HCT116 (cell line): ENCODE measurements around the gene CRADD. TPM values are rescaled to one million over a fixed set of nuclear protein-coding genes. Genes with fewer than 3 reads are reported as not detected.

Source experiments
- ATAC-seq: fragments of 200-7000 bp; cut with Tn5 transposase; 2 replicates; pipeline ENCODE4 v1.9.1; 2020; ENCODE audit warnings: mild to moderate bottlenecking, moderate library complexity
- BruUV-seq: library from RNA; stranded (reverse); fragments of 400-500 nt; replicated peaks from 2 replicates; lab custom pipeline; 2021; lab: Mats Ljungman, UMichigan
- CTCF ChIA-PET: fragments of 300-600 bp; sonication (Branson Sonifier 250); formaldehyde crosslinking; loops from one replicate; lab custom pipeline; 2021; ENCODE audit warnings: antibody characterized with exemption; lab: Charles Lee
- POLR2A ChIA-PET: fragments of 300-600, 350-600 bp; sonication (Branson Sonifier 250); formaldehyde crosslinking; loops from one replicate; lab custom pipeline; 2021; ENCODE audit warnings: antibody characterized with exemption; lab: Charles Lee
- RAD21 ChIA-PET, 2 experiments: fragments of 300-600 bp; sonication (Branson Sonifier 250); formaldehyde crosslinking; loops; one replicate each; lab custom pipeline; 2023; ENCODE audit warnings: low total read pairs in 2 of 2; ENCODE audit not compliant: uncharacterized antibody in 2 of 2, unreplicated experiment in 2 of 2, low non-redundant PET in 1 of 2; lab: Charles Lee
- DNase-seq: peaks from one replicate; pipeline ENCODE4 v3.0.0-alpha.2; 2010; ENCODE audit warnings: low read depth, low spot score
- H2AFZ ChIP-seq: fragments of 200-600 bp; shearing (Covaris generic), sonication (generic); 2 replicates; pipeline ENCODE4 v1.6.1; 2017; ENCODE audit warnings: low read depth, mixed run types, mixed read lengths, antibody characterized with exemption, low read length; ENCODE audit not compliant: poor library complexity, severe bottlenecking
- H3K27ac ChIP-seq: 2 replicates; pipeline ENCODE4 v1.5.1; 2012; ENCODE audit warnings: low read depth, low read length
- H3K27me3 ChIP-seq: fragments of 200-600 bp; sonication (generic); 2 replicates; pipeline ENCODE4 v1.6.1; 2016; ENCODE audit warnings: mixed run types, low read length, mixed read lengths; ENCODE audit not compliant: insufficient read depth
- H3K36me3 ChIP-seq, 2 experiments: fragments of 200-500 bp in 1 of 2; fragments of 200-600 bp in 1 of 2; sonication (Bioruptor generic) in 1 of 2; sonication (generic) in 1 of 2; 2 replicates each; pipeline versions ENCODE4 v1.5.1 to v1.6.1; 2014 to 2016; ENCODE audit warnings: low read length in 2 of 2, inconsistent platforms in 1 of 2, mixed read lengths in 1 of 2, mixed run types in 1 of 2; ENCODE audit not compliant: insufficient read depth in 2 of 2, control insufficient read depth in 1 of 2
- H3K4me1 ChIP-seq, 2 experiments: fragments of 200-600 bp in 1 of 2; sonication (generic) in 1 of 2; 2 replicates each; pipeline versions ENCODE4 v1.5.1 to v1.6.1; 2012 to 2017; ENCODE audit warnings: low read length in 2 of 2, inconsistent platforms in 1 of 2, mild to moderate bottlenecking in 1 of 2, mixed read lengths in 1 of 2, mixed run types in 1 of 2, moderate library complexity in 1 of 2; ENCODE audit not compliant: insufficient read depth in 2 of 2, control insufficient read depth in 1 of 2
- H3K4me2 ChIP-seq: fragments of 200-600 bp; sonication (generic); 2 replicates; pipeline ENCODE4 v1.6.1; 2017; ENCODE audit warnings: mixed run types, low read length, mixed read lengths
- H3K4me3 ChIP-seq, 2 experiments: fragments of 200-600 bp in 1 of 2; sonication (generic) in 1 of 2; replicated peaks in 1 of 2; 2 replicates each; pipeline ENCODE4 v1.5.1; 2011 to 2016; ENCODE audit warnings: low read length in 2 of 2, control low read depth in 1 of 2, low read depth in 1 of 2, mild to moderate bottlenecking in 1 of 2, mixed read lengths in 1 of 2, mixed run types in 1 of 2
- H3K79me2 ChIP-seq: fragments of 200-600 bp; sonication (generic); 2 replicates; pipeline ENCODE4 v1.6.1; 2017; ENCODE audit warnings: mild to moderate bottlenecking, mixed run types, low read length, moderate library complexity, mixed read lengths; ENCODE audit not compliant: insufficient read depth
- H3K9ac ChIP-seq: fragments of 200-600 bp; sonication (generic); 2 replicates; pipeline ENCODE4 v1.6.1; 2016; ENCODE audit warnings: low read length, mixed read lengths
- H3K9me2 ChIP-seq: fragments of 200-600 bp; sonication (generic), shearing (Covaris generic); 2 replicates; pipeline ENCODE4 v1.6.1; 2017; ENCODE audit warnings: mixed run types, mild to moderate bottlenecking, moderate library complexity; ENCODE audit not compliant: insufficient read depth
- H3K9me3 ChIP-seq, 2 experiments: fragments of 200-500 bp in 1 of 2; fragments of 200-600 bp in 1 of 2; sonication (Bioruptor generic) in 1 of 2; sonication (generic) in 1 of 2; 2 replicates each; pipeline ENCODE4 v1.6.1; 2014 to 2017; ENCODE audit warnings: low read length in 2 of 2, mixed read lengths in 2 of 2, inconsistent platforms in 1 of 2, low read depth in 1 of 2, mild to moderate bottlenecking in 1 of 2, mixed run types in 1 of 2, moderate library complexity in 1 of 2; ENCODE audit not compliant: control insufficient read depth in 1 of 2, insufficient read depth in 1 of 2
- H4K20me1 ChIP-seq: fragments of 200-600 bp; sonication (generic), shearing (Covaris generic); 2 replicates; pipeline ENCODE4 v1.6.1; 2017; ENCODE audit warnings: mixed run types, mild to moderate bottlenecking, moderate library complexity; ENCODE audit not compliant: insufficient read depth
- ATF3 ChIP-seq: IDR thresholded peaks from 2 replicates; pipeline ENCODE4 v1.6.1; 2012
- CBX3 ChIP-seq: IDR thresholded peaks from 2 replicates; pipeline ENCODE4 v1.6.1; 2012; ENCODE audit warnings: low read depth
- CEBPB ChIP-seq: IDR thresholded peaks from 2 replicates; pipeline ENCODE4 v1.6.1; 2012; ENCODE audit warnings: low read depth
- EZH2 ChIP-seq: fragments of 200-600 bp; sonication (generic); IDR thresholded peaks from 2 replicates; pipeline ENCODE4 v1.6.1; 2017; ENCODE audit warnings: antibody characterized with exemption, mixed run types
- EZH2phosphoT487 ChIP-seq: fragments of 200-600 bp; IDR thresholded peaks from 2 replicates; pipeline ENCODE4 v1.6.1; 2018; ENCODE audit warnings: antibody characterized with exemption, borderline replicate concordance
- JUND ChIP-seq: IDR thresholded peaks from 2 replicates; pipeline ENCODE4 v1.6.1; 2012
- MAX ChIP-seq: IDR thresholded peaks from 2 replicates; pipeline ENCODE4 v1.6.1; 2012
- POLR2A ChIP-seq: IDR thresholded peaks from 2 replicates; pipeline ENCODE4 v1.7.0; 2011; ENCODE audit warnings: borderline replicate concordance; ENCODE audit not compliant: insufficient read depth, insufficient read length; ENCODE audit errors: extremely low read depth
- POLR2AphosphoS5 ChIP-seq: IDR thresholded peaks from 2 replicates; pipeline ENCODE4 v1.6.1; 2011; ENCODE audit warnings: mild to moderate bottlenecking, low read depth, low read length, moderate library complexity
- RAD21 ChIP-seq: IDR thresholded peaks from 2 replicates; pipeline ENCODE4 v1.6.1; 2012; ENCODE audit warnings: low read depth, mild to moderate bottlenecking
- SP1 ChIP-seq: IDR thresholded peaks from 2 replicates; pipeline ENCODE4 v1.6.1; 2012; ENCODE audit warnings: low read depth
- SRF ChIP-seq: IDR thresholded peaks from 2 replicates; pipeline ENCODE4 v1.6.1; 2012; ENCODE audit warnings: low read depth
- TCF7L2 ChIP-seq: IDR thresholded peaks from 2 replicates; pipeline ENCODE4 v1.7.0; 2011; ENCODE audit warnings: borderline replicate concordance, inconsistent platforms; ENCODE audit not compliant: insufficient read depth, insufficient read length; ENCODE audit errors: extremely low read depth
- YY1 ChIP-seq: IDR thresholded peaks from 2 replicates; pipeline ENCODE4 v1.6.1; 2011; ENCODE audit warnings: low read length, low read depth, moderate library complexity, mild to moderate bottlenecking; ENCODE audit not compliant: insufficient replicate concordance; ENCODE audit errors: extremely low read depth
- intact Hi-C: fragments of 100-400 bp; cut with micrococcal nuclease; formaldehyde crosslinking; loops from 2 replicates; pipeline ENCODE4 v1.10.0; 2022
- total RNA-seq: library from RNA; stranded (reverse); gene quantifications from one replicate; pipeline ENCODE4 v1.2.1, GENCODE V29; 2021; ENCODE audit not compliant: unreplicated experiment
- TF ChIP-seq, protein P1 (sequence below), 3 experiments: fragments of 200-600 bp in 1 of 3; sonication (generic) in 1 of 3; IDR thresholded peaks in 2 of 3; conservative IDR thresholded peaks in 1 of 3; 2 replicates each; pipeline ENCODE4 v1.5.1; 2012 to 2017; ENCODE audit warnings: low read depth in 2 of 3, low read length in 2 of 3, antibody characterized with exemption in 1 of 3, borderline replicate concordance in 1 of 3, control low read depth in 1 of 3, mild to moderate bottlenecking in 1 of 3, mixed read lengths in 1 of 3, mixed run types in 1 of 3, moderate library complexity in 1 of 3; ENCODE audit not compliant: insufficient read depth in 1 of 3
- TF ChIP-seq, protein P2 (sequence below): IDR thresholded peaks from 2 replicates; pipeline ENCODE4 v1.6.1; 2012; ENCODE audit warnings: low read depth

CRADD gene
- total RNA-seq, 1 experiment from 2014 or later: 12.2 TPM

GRCh38 chr12:93804392-93805179 lies 127.4 kb downstream of the CRADD start (continued):
- no peak for TF ChIP-seq YY1

GRCh38 chr12:93805736-93806141 lies 128.6 kb downstream of the CRADD start:
- TF ChIP-seq SP1 (no peak), RAD21 (no peak), EZH2 (no peak), ATF3 (no peak), JUND (no peak), POLR2AphosphoS5 (no peak), EZH2phosphoT487 (no peak), TCF7L2 (no peak), SRF (no peak), CBX3 (no peak), POLR2A (no peak), CEBPB (no peak), MAX (no peak)
- TF ChIP-seq, protein P1, sequence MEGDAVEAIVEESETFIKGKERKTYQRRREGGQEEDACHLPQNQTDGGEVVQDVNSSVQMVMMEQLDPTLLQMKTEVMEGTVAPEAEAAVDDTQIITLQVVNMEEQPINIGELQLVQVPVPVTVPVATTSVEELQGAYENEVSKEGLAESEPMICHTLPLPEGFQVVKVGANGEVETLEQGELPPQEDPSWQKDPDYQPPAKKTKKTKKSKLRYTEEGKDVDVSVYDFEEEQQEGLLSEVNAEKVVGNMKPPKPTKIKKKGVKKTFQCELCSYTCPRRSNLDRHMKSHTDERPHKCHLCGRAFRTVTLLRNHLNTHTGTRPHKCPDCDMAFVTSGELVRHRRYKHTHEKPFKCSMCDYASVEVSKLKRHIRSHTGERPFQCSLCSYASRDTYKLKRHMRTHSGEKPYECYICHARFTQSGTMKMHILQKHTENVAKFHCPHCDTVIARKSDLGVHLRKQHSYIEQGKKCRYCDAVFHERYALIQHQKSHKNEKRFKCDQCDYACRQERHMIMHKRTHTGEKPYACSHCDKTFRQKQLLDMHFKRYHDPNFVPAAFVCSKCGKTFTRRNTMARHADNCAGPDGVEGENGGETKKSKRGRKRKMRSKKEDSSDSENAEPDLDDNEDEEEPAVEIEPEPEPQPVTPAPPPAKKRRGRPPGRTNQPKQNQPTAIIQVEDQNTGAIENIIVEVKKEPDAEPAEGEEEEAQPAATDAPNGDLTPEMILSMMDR (IDR thresholded peaks at IDR 0.05 in 2 of 3, conservative IDR thresholded peaks at IDR 0.05 in 1 of 3; ENCODE audit: borderline replicate concordance in 1 of 3, insufficient read depth in 1 of 3, low read depth in 2 of 3, low read length in 2 of 3): no peak
- TF ChIP-seq, protein P2, sequence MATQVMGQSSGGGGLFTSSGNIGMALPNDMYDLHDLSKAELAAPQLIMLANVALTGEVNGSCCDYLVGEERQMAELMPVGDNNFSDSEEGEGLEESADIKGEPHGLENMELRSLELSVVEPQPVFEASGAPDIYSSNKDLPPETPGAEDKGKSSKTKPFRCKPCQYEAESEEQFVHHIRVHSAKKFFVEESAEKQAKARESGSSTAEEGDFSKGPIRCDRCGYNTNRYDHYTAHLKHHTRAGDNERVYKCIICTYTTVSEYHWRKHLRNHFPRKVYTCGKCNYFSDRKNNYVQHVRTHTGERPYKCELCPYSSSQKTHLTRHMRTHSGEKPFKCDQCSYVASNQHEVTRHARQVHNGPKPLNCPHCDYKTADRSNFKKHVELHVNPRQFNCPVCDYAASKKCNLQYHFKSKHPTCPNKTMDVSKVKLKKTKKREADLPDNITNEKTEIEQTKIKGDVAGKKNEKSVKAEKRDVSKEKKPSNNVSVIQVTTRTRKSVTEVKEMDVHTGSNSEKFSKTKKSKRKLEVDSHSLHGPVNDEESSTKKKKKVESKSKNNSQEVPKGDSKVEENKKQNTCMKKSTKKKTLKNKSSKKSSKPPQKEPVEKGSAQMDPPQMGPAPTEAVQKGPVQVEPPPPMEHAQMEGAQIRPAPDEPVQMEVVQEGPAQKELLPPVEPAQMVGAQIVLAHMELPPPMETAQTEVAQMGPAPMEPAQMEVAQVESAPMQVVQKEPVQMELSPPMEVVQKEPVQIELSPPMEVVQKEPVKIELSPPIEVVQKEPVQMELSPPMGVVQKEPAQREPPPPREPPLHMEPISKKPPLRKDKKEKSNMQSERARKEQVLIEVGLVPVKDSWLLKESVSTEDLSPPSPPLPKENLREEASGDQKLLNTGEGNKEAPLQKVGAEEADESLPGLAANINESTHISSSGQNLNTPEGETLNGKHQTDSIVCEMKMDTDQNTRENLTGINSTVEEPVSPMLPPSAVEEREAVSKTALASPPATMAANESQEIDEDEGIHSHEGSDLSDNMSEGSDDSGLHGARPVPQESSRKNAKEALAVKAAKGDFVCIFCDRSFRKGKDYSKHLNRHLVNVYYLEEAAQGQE: no peak
- Histone ChIP-seq H3K4me2 (no peak overlapping the region), H3K4me1 (peaks cover 0 to 44% of the 10 kb centered on the region in 2 experiments; a peak in 2 of 4 replicates), H3K4me3 (no peak overlapping the region), H4K20me1 (no peaks in the 10 kb centered on the region), H3K9me2 (no peaks in the 10 kb centered on the region), H3K79me2 (no peaks in the 10 kb centered on the region), H3K9ac (no peak overlapping the region), H3K9me3 (no peaks in the 10 kb centered on the region), H3K27ac (no peak overlapping the region), H2AFZ (no peak overlapping the region), H3K27me3 (no peaks in the 10 kb centered on the region), H3K36me3 (no peaks in the 10 kb centered on the region)
- DNase-seq (no peak), ATAC-seq (no peak)
- ChIA-PET CTCF (no interaction called here), RAD21 (no interaction called here), POLR2A (no interaction called here)
- no TSS peak for BruUV-seq
- intact Hi-C loops: no loop called here
